Measurements from ENCODE around the gene ITM2C.
A peak's percentile ranks its signal among the peaks of the same experiment; 100 is the strongest.

ITM2C gene

DNA sequence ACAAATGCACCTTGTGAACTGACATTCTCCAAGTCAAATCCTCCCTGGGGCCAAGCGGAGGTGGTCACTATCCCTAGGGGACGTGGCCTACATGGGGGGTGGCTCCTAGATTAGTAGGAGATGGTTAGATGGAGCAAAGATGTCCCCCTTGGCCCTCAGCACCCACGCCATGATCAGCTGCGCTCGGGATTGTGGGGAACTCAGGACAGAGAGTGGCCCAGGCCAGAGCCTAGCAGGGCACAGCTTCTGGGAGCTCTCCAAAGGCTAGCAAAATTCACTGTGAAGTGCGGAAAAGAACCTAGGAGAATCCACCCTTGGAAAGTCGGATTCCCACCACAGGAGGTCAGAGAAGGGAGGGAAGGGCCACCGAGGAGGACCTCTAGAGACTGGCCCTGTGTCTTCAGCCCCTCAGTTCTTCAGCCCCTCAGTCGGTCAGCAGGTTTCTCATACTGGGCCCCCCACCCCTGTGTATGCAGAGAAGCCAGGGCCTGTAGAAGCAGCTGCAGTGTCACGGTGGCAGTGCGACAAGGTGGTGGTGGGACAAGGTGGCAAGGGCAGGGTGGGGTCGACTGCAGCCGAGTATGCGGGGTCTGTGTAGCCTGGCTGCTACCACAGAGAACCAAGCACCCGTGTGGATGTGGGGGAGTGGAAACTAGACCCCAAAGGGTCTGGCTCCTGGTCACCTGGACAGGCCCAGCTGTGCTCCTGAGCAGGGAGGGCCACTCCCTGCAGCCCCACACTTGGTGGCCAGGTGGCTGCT, 41.9 kb downstream of the ITM2C start:
- no peak for DNase-seq
- Mint-ChIP-seq H3K27ac (no peak overlapping the region), H3K36me3 (peaks cover 3% of the 10 kb centered on the region), H3K27me3 (peaks cover 28% of the 10 kb centered on the region), H3K4me1 (peaks cover 38% of the 10 kb centered on the region), H3K4me3 (no peak overlapping the region), H3K9me3 (no peaks in the 10 kb centered on the region)
- CTCF ChIA-PET, result interaction anchor here (1.6 to 14.2 kb wide), 2 partner anchors 18 to 81 kb away, joined by 9 to 193 read pairs; partner anchors contain the start of gene GPR55

DNA sequence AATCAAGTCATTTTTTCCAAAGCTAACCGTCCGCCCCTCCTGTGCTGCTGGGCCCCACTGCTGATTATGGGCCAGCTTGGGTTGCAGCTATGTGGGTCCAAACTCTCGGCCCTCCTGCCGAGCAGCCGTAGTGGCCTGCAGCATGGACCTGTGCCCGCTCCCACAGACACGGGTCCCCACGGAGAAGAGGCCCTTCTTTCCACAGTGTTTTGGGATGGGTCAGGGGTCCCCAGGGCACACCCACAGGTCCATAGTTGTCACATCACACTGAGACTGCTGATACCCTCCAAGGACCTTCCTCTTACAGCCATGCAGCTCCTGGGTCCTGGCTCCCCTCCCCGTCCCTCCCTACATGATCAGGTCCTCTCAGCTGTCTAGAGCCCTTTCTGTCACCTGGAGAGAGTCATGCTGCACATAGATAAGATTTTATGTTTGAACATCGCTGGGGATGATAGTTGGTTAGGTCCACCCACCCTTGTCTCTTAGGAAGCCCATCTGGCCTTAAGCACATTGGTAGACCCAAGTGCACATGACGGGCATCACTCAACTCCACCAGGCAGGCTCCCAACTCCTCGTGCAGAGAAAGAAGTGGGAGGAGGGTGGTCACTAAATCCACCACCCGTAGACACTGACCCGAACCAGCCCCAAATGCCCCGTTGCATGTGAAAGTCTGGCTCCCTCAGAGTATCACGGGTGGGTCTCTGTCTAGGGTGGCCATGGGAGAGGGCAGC, 42.8 kb downstream of the ITM2C start:
- H3K4me3 Mint-ChIP-seq, result no peak overlapping the region
- H3K4me1 Mint-ChIP-seq, result peaks cover 38% of the 10 kb centered on the region
- peaks cover 3% of the 10 kb centered on the region for H3K36me3 Mint-ChIP-seq
- H3K27me3 Mint-ChIP-seq, result peaks cover 22% of the 10 kb centered on the region
- CTCF ChIA-PET, result interaction anchor here (14.2 kb wide), 1 partner anchor 80 kb away, joined by 193 read pairs; no protein-coding TSS in a partner anchor
- DNase-seq, result no peak
- H3K9me3 Mint-ChIP-seq, result no peaks in the 10 kb centered on the region
- H3K27ac Mint-ChIP-seq, result no peak overlapping the region

DNA sequence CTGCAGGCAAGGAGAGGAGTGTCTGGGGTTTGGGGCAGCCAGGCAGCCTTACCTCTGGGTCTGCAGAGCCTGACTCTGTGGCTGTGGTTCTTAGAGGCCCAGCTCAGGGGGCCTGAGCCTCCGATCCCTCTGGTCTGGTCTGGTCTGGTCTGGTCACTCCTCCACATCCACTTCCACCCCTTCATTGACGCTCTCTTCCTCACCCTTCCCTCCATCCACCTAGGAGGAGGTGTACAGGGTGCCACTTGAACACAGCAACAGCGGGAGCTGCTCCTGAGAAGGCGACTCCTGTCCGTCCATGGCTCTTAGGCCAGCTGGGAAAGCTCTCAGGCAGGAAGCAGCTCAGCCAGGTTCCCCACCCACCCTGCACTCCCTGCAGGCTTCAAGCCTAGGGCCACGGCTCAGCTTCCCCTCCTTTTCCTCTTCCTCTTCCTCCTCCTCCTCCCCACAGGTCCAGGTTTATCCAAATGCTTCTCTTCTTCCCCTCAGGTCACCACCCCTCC, 43.4 kb downstream of the ITM2C start:
- H3K4me1 Mint-ChIP-seq, result peaks cover 38% of the 10 kb centered on the region
- H3K27me3 Mint-ChIP-seq, result peaks cover 21% of the 10 kb centered on the region
- H3K27ac Mint-ChIP-seq, result no peak overlapping the region
- H3K36me3 Mint-ChIP-seq, result peaks cover 3% of the 10 kb centered on the region
- no peak overlapping the region for H3K4me3 Mint-ChIP-seq
- CTCF ChIA-PET, result interaction anchor here (14.2 kb wide), 1 partner anchor 79 kb away, joined by 193 read pairs; no protein-coding TSS in a partner anchor
- DNase-seq, result no peak
- no peaks in the 10 kb centered on the region for H3K9me3 Mint-ChIP-seq

DNA sequence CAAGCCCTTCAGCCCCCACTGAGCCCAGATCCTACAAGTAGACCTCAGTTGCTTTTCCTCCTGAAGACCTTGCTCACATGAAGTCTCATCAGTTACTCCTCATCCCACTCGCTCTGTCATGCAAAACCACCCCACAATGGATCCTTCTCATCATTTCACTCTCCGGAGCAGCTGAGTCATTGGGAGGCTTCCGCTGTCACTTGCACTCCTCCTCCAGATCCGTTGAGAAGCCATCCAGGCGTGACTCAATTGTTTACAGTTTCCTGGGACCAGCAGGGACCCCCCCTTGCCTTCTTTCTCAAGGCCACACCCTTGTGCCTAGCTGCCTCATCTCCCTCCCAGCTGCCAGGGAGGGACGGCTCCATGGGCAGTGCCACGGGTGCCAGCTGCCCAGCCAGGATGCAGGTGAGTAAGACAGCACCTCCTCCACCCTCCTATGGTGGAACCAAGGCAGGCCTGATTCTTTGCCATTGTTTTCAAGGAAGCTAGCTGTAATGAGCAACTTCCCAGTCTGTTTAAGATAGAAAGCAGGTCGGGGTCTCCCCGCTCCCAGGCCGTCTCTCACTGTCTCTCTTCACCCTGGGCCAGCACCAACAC, 44.0 kb downstream of the ITM2C start:
- peaks cover 3% of the 10 kb centered on the region for H3K36me3 Mint-ChIP-seq
- DNase-seq, result no peak
- H3K27me3 Mint-ChIP-seq, result peaks cover 24% of the 10 kb centered on the region
- peaks cover 38% of the 10 kb centered on the region for H3K4me1 Mint-ChIP-seq
- no peak overlapping the region for H3K4me3 Mint-ChIP-seq
- H3K27ac Mint-ChIP-seq, result no peak overlapping the region
- CTCF ChIA-PET, result interaction anchor here (14.2 kb wide), 1 partner anchor 78 kb away, joined by 193 read pairs; no protein-coding TSS in a partner anchor
- H3K9me3 Mint-ChIP-seq, result no peaks in the 10 kb centered on the region

DNA sequence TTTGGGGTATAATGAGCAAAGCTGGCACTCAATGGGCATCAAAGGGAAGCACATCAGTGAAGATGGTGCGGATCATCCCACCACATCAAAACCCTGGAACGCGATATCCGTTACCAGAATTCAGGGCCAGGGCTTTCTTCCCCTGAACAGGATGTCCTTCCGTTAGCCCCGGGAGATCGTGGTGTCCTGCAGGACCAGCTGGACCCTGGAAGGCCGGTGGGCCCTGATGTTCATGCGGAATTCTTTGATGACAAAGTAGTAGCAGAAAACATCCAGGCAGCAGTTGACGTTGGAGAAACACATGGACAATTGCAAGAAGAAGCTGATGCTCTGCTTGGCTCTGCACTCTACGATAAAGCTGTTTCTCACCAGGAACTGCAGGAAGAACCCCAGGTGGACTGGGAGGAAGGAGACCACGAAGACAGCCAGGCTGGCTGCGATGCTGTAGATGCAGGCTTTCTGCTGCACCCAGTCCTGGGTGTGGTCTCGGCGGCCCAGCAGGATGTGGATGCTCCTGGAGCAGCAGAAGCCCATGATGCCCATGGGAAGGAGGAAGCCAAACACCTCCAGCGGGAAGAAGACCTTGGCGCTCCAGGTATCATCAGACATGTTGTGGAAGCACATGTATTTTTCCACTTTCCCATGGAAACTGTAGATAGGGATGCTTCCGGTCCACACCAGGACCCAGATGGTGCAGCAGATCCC, 45.3 kb downstream of the ITM2C start:
- CTCF ChIA-PET, result interaction anchor here (1.2 kb wide), 1 partner anchor 18 kb away, joined by 3 read pairs; no protein-coding TSS in a partner anchor
- H3K27ac Mint-ChIP-seq, result no peak overlapping the region
- no peaks in the 10 kb centered on the region for H3K9me3 Mint-ChIP-seq
- H3K4me1 Mint-ChIP-seq, result peaks cover 31% of the 10 kb centered on the region
- no peak overlapping the region for H3K4me3 Mint-ChIP-seq
- peaks cover 3% of the 10 kb centered on the region for H3K36me3 Mint-ChIP-seq
- DNase-seq, result no peak
- H3K27me3 Mint-ChIP-seq, result peaks cover 24% of the 10 kb centered on the region

DNA sequence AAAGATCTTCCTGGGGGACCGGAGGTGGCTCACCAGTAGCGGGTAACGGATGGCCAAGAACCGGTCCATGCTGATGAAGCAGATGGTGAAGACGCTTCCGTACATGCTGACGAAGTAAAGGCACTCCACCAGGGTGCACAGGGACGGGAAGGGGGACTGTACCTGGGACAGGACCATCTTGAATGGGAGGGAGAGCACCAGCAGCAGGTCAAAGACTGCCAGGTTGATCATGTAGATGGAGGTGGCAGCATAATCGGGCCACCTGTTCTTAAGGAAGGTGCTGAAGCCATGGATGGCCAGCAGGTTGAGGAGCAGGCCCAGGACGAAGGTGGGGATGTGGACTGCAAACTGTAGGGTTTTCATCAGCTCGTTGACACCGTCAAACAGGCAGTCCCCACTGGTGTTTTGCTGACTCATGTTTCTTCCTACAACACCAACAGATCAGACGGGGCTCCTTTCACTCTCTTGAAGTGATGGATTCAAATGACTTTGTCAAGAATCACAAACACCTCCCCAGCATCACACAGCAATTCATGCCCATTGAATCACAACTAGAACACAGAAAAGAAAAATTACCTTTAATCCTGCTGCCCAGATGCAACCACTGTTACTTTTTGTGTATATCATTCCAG, 45.9 kb downstream of the ITM2C start:
- peak; percentile 10 for DNase-seq
- Mint-ChIP-seq H3K4me1 (peaks cover 24% of the 10 kb centered on the region), H3K9me3 (no peaks in the 10 kb centered on the region), H3K36me3 (peaks cover 3% of the 10 kb centered on the region), H3K27ac (no peak overlapping the region), H3K27me3 (peaks cover 23% of the 10 kb centered on the region), H3K4me3 (no peak overlapping the region)
- CTCF ChIA-PET, result interaction anchor here (1.2 kb wide), 1 partner anchor 18 kb away, joined by 3 read pairs; no protein-coding TSS in a partner anchor

DNA sequence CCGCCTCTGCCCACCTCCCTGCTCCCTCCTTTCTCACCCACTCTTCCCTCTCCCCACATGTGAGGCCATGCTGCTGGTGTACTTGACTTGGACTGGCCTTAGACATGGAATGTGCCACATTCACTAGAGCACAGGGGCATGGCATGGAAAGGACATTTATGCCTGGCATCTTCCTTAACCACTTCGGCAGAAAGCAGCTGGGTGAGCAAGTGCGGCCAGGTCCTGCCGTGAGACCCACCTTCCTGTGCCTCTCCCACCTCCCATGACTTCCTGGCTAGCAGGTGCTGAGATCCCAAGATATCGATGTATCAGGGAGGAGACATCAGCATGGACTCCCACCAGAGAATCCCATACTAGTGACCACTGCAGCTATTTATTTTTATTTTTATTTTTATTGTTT, 47.3 kb downstream of the ITM2C start:
- no peaks in the 10 kb centered on the region for H3K9me3 Mint-ChIP-seq
- H3K27ac Mint-ChIP-seq, result no peak overlapping the region
- peaks cover 23% of the 10 kb centered on the region for H3K27me3 Mint-ChIP-seq
- peaks cover 3% of the 10 kb centered on the region for H3K36me3 Mint-ChIP-seq
- H3K4me1 Mint-ChIP-seq, result peaks cover 15% of the 10 kb centered on the region
- CTCF ChIA-PET, result interaction anchor here (0.7 to 3.4 kb wide), 9 partner anchors 10 to 88 kb away, joined by 3 to 15 read pairs (median 3); no protein-coding TSS in a partner anchor
- DNase-seq, result no peak
- H3K4me3 Mint-ChIP-seq, result no peak overlapping the region

DNA sequence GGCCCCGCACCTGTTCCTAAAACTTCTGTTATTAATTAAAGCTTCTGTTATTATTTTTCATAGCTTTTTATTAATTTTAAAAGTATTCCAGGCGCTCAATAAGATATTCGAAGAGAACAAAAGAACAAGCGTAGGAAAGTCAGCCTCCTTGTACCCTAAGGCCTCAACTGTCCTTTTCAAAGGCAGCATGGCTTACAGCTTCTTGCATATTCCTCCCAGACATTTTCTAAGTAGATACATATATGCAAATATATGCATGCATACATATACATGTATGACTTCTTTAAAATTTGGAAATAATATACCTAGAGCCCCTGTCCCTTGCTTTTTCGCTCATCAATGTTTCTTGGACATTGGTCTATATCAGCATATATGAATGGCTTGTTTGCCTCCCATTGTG, 48.0 kb downstream of the ITM2C start:
- peaks cover 15% of the 10 kb centered on the region for H3K4me1 Mint-ChIP-seq
- no peaks in the 10 kb centered on the region for H3K9me3 Mint-ChIP-seq
- H3K4me3 Mint-ChIP-seq, result no peak overlapping the region
- DNase-seq, result no peak
- H3K36me3 Mint-ChIP-seq, result peaks cover 3% of the 10 kb centered on the region
- H3K27me3 Mint-ChIP-seq, result peaks cover 23% of the 10 kb centered on the region
- CTCF ChIA-PET, result interaction anchor here (0.7 to 3.4 kb wide), 13 partner anchors 8 to 88 kb away, joined by 3 to 15 read pairs (median 3); partner anchors contain the start of gene SPATA3
- H3K27ac Mint-ChIP-seq, result no peak overlapping the region

DNA sequence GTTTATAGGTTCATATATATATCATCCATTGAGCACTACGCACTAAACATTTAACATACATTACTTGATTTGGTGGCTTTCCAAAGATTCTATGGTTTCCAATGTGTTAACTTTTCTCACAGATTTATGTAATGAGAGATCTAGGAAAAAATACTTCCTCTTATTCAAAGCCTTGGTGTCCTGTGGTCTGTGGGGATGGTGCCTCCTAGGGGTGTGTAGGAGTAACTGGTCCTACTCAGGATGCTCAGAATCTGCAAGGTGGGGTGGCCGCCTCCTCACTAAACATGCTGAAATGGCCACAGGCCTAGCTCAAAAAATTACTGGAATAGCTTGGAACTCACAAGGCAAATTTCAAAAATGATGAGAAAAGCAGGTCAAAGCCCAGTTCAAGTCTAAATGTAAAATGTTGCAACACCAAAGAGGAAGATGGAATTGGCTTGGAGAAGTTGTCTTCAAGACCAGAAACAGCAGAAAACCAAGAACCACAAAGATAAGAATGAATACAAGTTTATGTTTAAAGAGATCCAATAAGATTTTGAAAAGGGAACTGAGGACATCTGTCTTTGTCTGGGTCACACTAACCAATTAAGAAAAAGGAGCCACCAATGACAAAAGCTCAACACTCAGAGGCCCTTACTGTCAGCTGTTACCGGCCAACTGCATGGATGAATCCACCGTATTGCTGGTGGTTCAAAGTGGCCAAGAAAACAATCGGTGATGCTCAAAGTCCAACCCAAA, 48.8 kb downstream of the ITM2C start:
- H3K4me1 Mint-ChIP-seq, result peaks cover 10% of the 10 kb centered on the region
- DNase-seq, result peak; percentile 39
- CTCF ChIA-PET, result interaction anchor here (0.9 to 3.4 kb wide), 7 partner anchors 9 to 89 kb away, joined by 3 to 15 read pairs (median 7); partner anchors contain the start of gene SPATA3
- no peak overlapping the region for H3K27ac Mint-ChIP-seq
- peaks cover 3% of the 10 kb centered on the region for H3K36me3 Mint-ChIP-seq
- H3K4me3 Mint-ChIP-seq, result no peak overlapping the region
- H3K27me3 Mint-ChIP-seq, result peaks cover 23% of the 10 kb centered on the region
- no peaks in the 10 kb centered on the region for H3K9me3 Mint-ChIP-seq

DNA sequence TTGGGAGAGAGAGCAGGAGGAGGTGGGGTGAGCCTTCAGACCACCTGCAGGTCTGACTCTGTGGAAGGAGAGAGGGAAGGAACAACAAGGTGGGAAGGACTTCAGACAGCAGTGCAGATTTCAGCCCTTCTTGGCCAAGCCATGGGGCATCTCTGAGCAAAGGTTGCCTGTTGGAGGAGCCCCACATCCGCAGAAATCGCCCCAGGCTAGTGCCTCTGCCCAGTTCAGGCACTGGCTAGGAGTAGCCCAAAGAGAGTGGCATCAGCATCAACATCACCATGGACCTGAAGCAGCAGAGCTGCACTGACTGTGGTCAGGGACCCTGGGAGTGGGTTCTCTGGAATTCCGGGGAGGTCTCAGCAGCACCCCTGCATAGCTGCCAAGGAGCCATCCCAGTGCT, 50.1 kb downstream of the ITM2C start:
- Mint-ChIP-seq H3K36me3 (no peaks in the 10 kb centered on the region), H3K4me3 (no peak overlapping the region), H3K27me3 (peaks cover 23% of the 10 kb centered on the region), H3K4me1 (peaks cover 11% of the 10 kb centered on the region), H3K9me3 (no peaks in the 10 kb centered on the region), H3K27ac (no peak overlapping the region)
- CTCF ChIA-PET, result interaction anchor here (3.3 to 3.4 kb wide), 2 partner anchors 13 to 72 kb away, joined by 13 to 15 read pairs; no protein-coding TSS in a partner anchor
- DNase-seq, result peak; percentile 9

DNA sequence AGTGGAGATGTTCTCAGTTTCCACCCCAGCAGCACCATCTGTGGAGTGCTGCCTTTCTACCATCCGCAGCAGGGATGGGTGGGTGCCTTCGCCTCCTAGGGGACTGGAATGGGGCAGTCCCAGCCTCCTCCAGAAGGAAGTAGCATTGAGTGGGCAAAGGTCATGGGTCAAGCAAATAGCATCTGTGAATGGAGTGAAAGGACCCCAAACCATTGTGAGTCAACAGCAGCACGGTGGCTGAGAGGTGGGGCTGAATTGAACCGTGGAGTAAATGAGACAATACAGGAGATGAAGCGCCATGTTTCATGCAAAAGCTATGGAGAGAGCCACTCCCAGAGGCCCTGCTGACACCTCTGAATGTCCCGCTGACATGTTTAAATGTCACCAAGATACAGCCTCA, 50.6 kb downstream of the ITM2C start:
- CTCF ChIA-PET, result interaction anchor here (3.3 to 3.4 kb wide), 2 partner anchors 14 to 72 kb away, joined by 13 to 15 read pairs; no protein-coding TSS in a partner anchor
- H3K27ac Mint-ChIP-seq, result no peak overlapping the region
- H3K27me3 Mint-ChIP-seq, result peaks cover 23% of the 10 kb centered on the region
- no peaks in the 10 kb centered on the region for H3K36me3 Mint-ChIP-seq
- no peak overlapping the region for H3K4me3 Mint-ChIP-seq
- DNase-seq, result peak; percentile 14
- H3K9me3 Mint-ChIP-seq, result no peaks in the 10 kb centered on the region
- peaks cover 15% of the 10 kb centered on the region for H3K4me1 Mint-ChIP-seq

DNA sequence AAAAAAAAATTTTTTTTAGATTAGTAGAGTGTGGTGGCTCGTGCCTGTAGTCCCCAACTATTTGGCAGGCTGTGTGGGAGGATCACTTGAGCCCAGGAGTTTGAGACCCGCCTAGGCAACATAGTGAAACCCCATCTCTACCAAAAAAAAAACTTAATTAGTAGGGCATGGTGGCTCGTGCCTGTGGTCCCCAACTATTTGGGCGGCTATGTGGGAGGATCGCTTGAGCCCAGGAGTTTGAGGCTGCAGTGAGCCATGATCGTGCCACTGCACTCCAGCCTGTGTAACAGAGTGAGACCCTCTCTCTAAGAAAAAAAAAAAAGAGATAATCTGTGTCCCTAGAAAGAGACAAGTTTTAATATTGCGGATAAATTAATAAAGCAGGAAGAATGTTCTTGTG, 51.5 kb downstream of the ITM2C start:
- Mint-ChIP-seq H3K27me3 (peaks cover 17% of the 10 kb centered on the region), H3K36me3 (no peaks in the 10 kb centered on the region), H3K4me3 (no peak overlapping the region), H3K4me1 (peaks cover 13% of the 10 kb centered on the region), H3K27ac (no peak overlapping the region), H3K9me3 (no peaks in the 10 kb centered on the region)
- CTCF ChIA-PET, result no interaction called here
- peak; percentile 15 for DNase-seq
